Stimulated activated naive CD8-positive, alpha-beta T cell treated with anti-CD3 and anti-CD28 coated beads, Interleukin-15, Interleukin-2, amounts not matched to agents 100 U/mL and 50 U/mL, for 24 hours (primary cell): ENCODE measurements around the gene RTP1.

ENCODE experiments used
- ATAC-seq: fragments of 150-1000 bp; cut with Tn5 transposase; one replicate; pipeline ENCODE4 v1.10.0; 2021
- DNase-seq: peaks from one replicate; pipeline ENCODE4 v3.0.0; 2021

The RTP1 gene

GRCh38 chr3:187242435-187242834 is 45.1 kb downstream of the RTP1 start:
- DNase-seq (no peak), ATAC-seq (no peak)

DNA sequence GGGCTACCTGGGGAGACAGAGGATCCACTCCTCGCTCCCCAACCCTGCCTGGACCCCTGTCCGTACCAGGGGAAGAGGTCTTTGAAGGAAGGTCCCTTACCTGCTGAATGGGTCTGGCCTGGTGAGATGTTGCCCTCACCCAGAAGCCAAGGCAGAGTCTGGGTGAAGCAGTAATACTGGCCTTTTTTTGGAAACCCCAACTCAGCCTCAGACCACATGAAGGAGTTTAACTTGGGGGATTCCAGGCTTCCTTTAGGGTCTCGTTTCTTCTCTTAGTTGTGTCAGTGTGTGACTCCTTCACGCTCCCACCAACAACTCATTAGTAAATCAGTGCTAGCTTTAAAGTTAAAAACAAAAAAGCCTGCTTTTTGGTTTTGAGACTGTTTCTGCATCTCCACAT is 45.6 kb downstream of the RTP1 start:
- DNase-seq (no peak), ATAC-seq (no peak)

DNA sequence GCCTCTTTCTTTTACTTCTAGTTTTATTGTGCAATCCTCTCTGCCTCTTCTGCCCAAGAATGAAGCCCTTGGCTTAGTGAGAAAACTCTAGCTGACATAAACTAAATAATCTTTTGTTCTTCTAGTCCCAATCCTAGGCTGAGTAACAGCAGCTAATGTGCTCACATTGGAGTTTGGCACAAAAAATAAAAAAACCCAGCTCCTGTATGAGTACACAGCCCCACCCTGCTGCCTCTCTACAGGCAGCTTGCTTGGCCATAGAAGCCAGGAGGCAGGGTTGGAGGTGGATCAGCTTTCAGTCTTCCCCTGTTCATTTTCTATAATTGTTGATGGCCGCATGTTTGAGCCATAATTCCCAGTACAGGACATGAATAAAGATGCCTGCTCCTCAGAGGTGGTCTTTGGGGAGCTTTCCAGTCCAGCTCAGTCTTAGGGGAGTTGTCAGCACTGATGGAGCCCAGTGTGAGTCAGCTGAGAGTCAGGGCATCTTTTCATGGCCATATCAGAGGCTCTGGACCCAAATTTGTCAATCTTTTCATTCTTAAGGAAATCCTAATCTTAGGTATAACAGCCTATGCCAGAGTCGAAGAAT is 46.7 kb downstream of the RTP1 start:
- ATAC-seq = no peak
- DNase-seq = no peak

DNA sequence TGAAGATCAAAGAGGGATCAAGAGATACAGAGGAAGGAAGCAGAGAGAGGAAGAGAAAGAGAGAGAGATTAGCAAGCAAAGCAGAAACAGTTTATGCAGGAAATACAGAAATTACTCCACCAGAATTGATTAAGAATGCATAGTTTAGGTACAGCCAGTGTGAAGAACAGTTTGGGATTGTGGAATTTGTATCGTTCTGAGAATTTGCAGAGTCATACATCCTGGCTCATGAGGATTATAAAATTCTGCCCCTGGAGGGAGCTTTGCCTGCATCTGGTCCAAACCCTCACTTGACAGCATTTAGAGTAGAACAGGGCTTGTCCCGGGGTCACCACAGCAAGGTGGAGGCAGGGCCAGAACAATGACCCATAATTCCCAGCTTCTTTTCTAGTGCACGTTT is 50.1 kb downstream of the RTP1 start:
- DNase-seq = no peak
- no peak for ATAC-seq
